ENCODE data around the gene EEF2K.
"Not testable (repeated sequence)": the region's sequence is repeated elsewhere in the genome, so short reads cannot be mapped to it uniquely, and the experiment has no call there.

The EEF2K gene

GRCh38 chr16:22190081-22190775, 15.8 kb upstream of the EEF2K start:
- peak; percentile 97 for DNase-seq

GRCh38 chr16:22190776-22191531, 15.1 kb upstream of the EEF2K start:
- peak; percentile 99 for DNase-seq

- DNase-seq: peak; percentile 75
Observed at GRCh38 chr16:22191532-22192260, 14.4 kb upstream of the EEF2K start.

- peak; percentile 90 for DNase-seq
Observed at GRCh38 chr16:22192261-22193062, 13.6 kb upstream of the EEF2K start.

GRCh38 chr16:22193063-22193411, 13.0 kb upstream of the EEF2K start:
- no peak for DNase-seq

GRCh38 chr16:22194707-22195444, 11.2 kb upstream of the EEF2K start:
- DNase-seq: peak; percentile 66

GRCh38 chr16:22195445-22195694, 10.7 kb upstream of the EEF2K start:
- DNase-seq: no peak

GRCh38 chr16:22195695-22196558, 10.2 kb upstream of the EEF2K start:
- peak; percentile 97 for DNase-seq

GRCh38 chr16:22196559-22197168, 9.4 kb upstream of the EEF2K start:
- DNase-seq: not testable (repeated sequence)

- DNase-seq: no peak
Observed at GRCh38 chr16:22198547-22199293, 7.4 kb upstream of the EEF2K start.

GRCh38 chr16:22202261-22202637, 3.8 kb upstream of the EEF2K start:
- no peak for DNase-seq

GRCh38 chr16:22203091-22203490, 3.0 kb upstream of the EEF2K start:
- no peak for DNase-seq

- no peak for DNase-seq
Observed at GRCh38 chr16:22204091-22204655, 1.9 kb upstream of the EEF2K start.

- no peak for DNase-seq
Observed at GRCh38 chr16:22205577-22206012, 483 bp upstream of the EEF2K start.

- DNase-seq: peak; percentile 89
Observed at GRCh38 chr16:22206842-22207714, 1.0 kb downstream of the EEF2K start.

GRCh38 chr16:22207715-22208360, 1.8 kb downstream of the EEF2K start:
- DNase-seq: no peak

GRCh38 chr16:22210285-22210684, 4.2 kb downstream of the EEF2K start:
- no peak for DNase-seq

- no peak for DNase-seq
Observed at GRCh38 chr16:22210854-22211253, 4.8 kb downstream of the EEF2K start.

All from activated effector memory CD4-positive, alpha-beta T cell treated with anti-CD3 and anti-CD28 coated beads, Interleukin-2, amount 50 U/mL, for 16 hours (primary cell).